GM18909 (cell line): ENCODE data around the gene RABEPK.
"Not testable (repeated sequence)": the region's sequence is repeated elsewhere in the genome, so short reads cannot be mapped to it uniquely, and the experiment has no call there.

Experiments used
- ATAC-seq: cut with Tn5 transposase; IDR thresholded peaks from one replicate; pipeline ENCODE4 v1.9.1; 2021; ENCODE audit warnings: mild to moderate bottlenecking; ENCODE audit not compliant: unreplicated experiment, poor library complexity

RABEPK gene

DNA sequence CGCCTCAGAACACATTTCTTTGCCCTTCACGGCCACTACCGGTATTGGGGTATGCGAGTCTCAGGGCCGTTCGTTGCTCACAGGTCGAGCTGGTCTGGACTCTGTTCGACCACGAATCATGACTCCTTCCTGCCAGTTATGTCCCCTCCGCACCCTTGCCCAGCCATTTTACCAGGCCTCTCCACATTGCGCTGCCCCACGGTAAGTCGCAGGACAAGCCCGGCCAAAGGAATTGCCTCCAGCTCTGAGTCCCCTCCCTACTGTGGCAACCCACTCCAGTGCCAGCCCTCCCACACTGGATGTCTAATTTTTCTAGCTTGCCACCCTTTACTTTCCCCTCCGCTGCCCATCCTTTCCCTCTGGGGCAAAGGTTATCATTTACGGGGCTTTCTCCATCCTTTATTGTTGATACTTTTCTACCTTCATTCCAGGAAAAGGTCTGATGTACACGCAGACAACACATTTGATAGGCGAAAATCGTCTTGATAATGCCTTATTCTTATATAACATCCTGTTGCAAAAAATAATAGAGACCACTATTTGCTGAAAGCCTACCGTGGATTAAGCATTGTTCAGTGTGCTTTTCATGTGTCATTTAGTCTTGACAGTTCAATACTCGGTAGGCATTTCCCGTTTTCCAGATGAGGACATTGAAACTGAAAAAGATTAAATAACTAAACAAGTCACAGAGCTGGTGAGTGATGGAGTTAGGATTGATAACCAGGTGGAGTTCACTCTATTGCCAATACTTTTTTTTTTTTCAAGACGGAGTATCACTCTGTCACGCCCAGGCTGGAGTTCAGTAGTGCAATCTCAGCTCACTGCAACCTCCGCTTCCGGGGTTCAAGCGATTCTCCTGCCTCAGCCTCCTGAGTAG lies 41.8 kb downstream of the RABEPK start:
- ATAC-seq = peak; percentile 21

DNA sequence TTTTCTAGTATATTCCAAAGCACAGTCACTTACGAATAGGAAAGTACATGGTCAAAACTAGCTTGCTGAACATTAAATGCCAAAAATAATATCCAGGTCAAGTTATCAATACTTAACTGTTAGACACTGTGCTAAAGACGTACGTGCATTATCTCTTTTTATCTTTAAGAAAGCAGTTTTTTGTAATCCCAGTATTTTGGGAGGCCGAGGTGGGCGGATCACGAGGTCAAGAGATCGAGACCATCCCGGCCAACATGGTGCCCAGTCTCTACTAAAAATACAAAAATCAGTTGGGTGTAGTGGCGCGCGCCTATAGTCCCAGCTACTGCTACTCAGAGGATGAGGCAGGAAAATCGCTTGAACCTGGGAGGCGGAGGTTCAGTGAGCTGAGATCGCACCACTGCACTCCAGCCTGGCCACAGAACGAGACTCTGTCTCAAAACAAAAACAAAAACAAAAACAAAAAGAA lies 43.5 kb downstream of the RABEPK start:
- no peak for ATAC-seq

DNA sequence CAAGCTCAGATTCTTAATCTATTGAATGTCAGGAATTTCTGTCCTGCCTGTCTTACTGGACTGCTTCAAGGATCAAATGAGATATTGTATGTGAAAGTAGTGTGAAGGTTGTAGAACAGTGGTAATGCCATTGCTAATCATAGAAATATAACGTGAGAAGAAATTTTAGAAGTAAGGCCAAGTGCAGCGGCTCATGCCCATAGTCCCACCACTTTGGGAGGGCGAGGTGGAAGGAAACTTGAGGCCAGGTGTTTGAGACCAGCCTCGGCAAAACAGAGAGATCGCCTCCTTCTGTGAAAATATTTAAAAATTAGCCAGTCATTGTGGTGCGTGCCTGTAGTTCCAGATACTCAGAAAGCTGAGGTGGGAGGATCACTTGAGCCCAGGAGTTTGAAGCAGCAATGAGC lies 45.9 kb downstream of the RABEPK start:
- no peak for ATAC-seq

DNA sequence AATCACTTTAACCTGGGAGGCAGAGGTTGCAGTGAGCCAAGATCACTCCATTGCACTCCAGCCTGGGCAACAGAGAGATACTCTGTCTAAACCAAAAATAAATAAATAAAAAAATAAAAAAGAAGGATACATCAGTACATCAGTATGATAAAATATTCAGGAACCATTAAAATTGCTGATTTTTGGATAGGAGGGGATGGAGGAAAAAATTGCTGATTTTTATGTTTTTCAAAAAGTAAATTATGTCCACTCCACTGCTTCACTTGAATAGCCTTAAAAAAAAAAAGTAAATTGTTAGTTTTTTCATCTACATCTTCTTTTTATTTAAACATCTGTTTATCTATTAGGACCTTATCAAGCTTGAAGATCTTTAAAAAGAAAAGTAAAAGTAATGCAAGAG lies 53.9 kb downstream of the RABEPK start:
- ATAC-seq = no peak

DNA sequence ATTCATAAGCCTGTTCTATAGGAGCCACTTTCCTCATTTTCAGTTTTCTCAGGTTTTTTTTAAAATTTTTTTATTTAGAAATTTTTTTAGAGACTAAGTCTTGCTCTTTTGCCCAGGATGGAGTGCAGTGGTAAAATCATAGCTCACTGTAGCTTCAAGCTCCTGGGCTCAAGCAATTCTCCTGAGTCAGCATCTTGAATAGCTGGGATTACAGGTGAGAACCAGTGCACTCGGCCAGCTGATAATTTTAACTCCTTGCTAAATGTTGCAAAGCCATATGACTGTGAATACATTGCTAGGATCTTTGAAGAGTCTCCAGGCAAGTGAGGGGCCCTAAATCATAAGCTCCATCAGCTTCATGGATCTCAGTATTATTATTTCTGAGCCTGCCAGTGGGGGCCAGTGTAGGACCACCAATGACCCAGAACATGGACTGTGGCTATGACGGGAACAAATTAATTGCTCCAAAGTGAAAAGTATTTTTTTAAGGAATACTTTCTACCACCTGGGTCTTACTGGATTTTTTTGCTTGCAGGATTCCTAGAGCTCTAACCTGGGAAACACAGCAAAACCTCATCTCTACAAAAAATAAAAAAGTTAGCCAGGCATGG lies 55.5 kb downstream of the RABEPK start:
- ATAC-seq = no peak

DNA sequence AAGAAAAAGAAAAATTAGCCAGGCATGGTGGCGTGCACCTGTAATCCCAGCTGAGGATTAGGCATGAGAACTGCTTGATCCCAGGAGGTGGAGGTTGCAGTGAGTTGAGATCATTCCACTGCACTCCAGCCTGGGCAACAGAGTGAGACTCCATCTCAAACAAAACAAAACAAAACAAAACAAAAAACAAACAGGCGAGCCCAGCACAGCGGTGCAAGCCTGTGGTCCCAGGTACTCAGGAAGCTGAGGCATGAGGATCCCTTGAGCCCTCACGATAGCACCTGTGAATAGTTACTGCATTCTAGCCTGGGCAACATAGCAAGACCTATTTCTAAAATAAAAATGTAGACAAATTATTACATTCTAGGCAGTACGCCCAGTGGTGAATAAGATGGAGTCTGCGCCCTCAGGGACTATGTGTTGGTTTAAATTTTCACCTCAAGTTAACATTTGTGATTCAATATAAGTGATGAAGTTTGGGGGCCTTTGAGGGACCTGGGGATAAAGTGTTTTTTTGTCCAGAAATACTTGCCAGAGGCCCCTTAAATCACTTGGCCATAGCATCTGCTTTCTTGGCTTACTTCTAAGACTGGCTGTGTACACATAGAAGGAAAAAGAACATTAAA lies 57.9 kb downstream of the RABEPK start:
- no peak for ATAC-seq

DNA sequence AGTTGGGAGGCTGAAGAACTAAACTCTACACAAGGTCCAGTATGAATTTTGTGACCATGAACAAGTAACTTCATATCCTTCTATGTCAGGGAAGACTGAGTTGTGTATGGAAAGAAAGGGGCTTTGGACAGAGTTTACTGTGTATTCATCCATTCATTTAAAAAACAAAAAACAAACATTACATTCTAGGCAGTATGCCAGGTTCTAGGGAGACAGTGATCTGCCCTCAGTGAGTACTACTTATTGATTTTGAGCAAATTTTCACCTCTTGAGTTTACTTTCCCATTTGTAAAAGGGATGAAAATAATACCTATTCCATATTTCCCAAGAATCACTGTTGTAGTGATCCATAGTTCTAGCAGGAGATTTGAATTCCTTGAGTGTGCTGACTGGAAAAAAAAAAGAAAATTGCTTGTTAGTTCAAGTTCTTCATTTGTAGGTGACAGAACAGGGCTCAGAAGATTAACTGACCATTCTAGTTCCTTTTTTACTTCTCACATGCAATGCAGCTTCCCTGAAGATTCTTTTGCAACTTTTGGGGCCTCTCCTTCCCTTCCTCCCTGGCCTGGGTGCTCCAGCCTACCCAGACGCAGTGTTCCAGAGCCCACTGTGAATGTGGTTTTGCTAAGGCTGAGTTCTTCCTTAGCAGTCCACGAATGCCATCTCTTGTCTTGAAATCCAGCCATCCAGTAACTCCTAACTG lies 58.6 kb downstream of the RABEPK start:
- no peak for ATAC-seq

DNA sequence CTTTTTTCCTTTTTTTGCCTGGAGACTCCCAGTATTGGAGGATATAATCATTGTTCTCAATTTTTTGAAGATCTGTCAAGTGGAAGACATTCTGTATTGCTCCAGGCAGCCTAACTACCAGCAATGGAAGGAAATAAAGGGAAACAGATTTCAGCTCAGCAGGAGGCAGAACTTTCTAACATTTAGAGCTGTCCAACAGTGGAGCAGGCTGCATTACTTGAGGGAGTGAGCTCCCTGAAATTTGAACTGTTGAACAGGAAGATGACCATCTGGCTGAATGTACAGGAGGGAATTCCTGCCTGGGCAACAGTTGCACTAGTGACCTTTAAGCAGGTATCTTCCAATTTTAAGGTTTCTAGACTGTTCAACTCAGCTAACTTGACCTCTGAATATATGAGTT lies 60.2 kb downstream of the RABEPK start:
- ATAC-seq = no peak

DNA sequence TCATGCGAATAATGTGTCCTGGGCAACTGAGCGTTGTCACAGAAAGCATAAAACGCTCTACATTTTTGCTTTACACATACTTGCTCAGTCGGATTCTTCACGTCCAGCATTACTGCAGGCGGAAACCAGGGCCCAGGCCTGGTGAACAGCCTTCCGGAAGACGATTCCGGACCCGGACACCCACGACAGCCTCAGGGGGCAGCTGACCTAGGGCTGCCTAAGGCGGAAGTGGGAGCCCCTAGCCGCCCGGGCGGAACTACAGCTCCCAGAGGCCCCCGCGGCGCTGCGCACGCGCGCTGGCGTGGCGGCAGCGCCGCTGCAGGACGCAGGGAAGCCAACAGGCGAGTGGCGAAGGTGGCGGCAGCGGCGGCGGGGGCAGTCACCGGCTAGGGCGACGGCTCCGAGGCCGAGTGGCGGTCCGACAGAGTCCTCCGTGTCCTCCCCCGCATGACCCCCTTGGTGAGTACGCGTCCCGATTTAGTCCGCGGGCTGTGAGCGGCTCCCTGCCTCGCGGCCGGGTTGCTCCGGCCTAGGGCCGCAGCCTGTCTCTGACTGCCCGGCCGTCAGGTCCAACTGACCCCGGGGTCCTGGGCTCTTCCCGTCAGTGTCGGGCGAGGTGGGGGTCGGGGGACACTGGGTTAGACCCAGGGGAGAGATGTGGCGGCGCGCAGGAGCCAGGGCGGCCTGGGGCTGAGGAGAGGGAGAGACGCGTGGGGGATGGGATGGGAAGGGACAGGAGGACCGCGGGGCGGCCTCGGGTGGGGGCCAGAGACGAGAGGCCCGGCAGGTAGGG lies 61.4 kb downstream of the RABEPK start, which contains the start of gene GAPVD1:
TSS of gene GAPVD1 (plus strand) at position 326 of the 793 bp plus-strand sequence. CDS start 37,096 bp downstream, outside the sequence.
- ATAC-seq = peak; percentile 93

DNA sequence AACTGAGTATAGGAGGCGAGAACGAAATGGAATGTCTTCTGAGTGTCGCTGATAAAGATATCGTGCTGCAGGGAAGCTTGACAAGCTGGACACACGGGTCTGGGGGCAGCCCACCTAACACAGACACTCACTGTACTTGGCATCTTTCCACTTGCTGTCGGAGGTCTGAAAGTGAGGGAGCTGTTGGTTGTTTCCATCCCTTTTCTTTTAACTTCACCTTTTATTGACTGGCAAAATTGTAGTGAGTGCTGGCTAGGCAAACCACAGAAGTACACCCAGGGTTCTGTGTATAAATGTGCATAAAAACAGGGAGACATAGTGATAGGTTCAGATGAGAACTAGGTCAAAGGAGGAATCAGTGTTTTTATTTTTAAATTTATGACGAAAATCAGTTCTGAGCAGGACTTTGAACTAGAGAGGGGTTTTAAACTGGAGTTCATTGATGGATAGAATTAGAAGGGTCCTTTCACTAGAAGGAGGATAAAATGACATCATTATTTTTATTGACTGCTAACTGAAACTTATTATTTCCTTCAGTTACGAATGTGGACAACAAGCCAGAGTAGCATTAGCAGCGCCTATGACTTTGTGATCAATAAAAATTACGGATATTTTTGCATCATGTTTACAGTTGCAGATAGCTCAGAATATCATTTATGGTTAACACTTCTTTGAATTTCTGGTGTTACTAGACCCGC lies 62.1 kb downstream of the RABEPK start:
- peak; percentile 9 for ATAC-seq

DNA sequence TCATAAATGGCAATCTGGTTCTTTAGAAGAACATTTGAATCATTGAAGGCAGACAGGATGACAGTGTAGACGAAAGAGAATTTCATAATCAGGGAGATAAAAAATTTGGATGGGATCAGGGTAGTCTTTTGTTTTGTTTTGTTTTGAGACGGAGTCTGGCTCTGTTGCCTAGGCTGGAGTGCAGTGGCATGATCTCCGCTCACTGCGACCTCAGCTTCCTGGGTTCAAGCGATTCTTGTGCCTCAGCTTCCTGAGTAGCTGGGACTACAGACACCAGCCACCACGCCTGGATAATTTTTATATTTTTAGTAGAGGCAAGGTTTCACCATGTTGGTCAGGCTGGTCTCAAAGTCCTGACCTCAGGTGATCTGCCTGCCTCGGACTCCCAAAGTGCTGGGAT lies 63.7 kb downstream of the RABEPK start:
- ATAC-seq = not testable (repeated sequence)

DNA sequence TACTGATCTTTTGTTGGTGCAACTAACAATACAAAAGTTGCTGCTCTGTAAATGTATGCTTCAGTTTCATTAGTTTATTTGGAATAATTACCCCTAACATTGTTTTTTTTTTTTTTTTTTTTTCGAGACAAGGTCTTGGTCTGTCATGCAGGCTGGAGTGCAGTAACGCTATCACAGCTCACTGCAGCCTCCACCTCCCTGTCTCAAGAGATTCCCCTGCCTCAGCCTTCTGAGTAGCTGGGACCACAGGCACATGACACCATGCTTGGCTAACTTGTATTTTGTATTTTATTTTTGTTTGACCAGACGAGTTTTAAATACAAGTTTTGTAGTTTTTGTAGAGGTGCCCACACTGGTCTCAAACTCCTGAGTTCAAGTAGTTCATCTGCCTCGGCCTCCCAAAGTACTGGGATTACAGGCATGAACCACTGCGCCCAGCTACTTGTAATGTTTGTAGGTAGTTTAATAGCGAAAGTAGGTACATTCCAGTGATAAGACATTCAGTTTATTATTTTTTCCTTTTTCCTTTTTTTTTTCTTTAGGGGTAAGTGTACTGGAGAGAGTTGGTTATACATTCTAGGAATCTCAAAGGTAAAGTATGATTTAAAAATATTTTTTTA lies 68.2 kb downstream of the RABEPK start:
- ATAC-seq = no peak

DNA sequence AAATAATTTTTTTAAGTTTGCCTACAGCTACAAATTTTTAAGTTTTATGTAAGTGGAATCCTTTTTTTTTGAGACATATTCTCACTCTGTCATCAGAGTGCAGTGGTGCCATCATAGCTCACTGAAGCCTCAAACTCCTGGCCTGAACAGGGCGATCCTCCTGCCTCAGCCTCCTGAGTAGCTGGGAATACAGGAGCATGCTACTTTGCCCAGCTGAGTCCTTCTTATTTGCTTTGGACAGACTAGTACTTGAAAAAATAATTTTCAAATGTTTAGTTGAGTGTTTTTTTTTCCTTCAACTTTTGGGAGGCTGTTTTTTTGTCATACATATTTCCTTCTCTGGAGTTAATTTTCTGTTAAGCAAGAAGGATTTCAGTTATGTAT lies 68.7 kb downstream of the RABEPK start:
- no peak for ATAC-seq

DNA sequence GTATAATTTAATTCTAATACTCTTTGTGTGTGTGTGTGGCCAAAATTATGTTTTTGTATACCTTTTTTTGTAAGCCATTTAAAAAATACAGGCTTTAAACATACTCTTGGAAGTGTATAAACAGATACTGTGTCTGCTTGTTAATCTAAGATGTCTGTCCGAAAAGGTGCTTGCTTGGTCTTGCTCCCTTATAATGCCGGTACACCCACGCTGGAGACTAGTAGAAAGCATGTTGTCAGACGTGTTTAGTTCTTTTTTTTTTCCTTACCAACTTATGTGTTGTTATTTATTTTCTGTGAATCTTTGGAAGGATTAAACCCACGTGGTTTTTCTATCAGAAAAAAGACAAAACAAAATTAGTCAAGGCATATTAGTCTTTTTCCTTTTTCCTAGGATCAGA lies 70.7 kb downstream of the RABEPK start:
- no peak for ATAC-seq

DNA sequence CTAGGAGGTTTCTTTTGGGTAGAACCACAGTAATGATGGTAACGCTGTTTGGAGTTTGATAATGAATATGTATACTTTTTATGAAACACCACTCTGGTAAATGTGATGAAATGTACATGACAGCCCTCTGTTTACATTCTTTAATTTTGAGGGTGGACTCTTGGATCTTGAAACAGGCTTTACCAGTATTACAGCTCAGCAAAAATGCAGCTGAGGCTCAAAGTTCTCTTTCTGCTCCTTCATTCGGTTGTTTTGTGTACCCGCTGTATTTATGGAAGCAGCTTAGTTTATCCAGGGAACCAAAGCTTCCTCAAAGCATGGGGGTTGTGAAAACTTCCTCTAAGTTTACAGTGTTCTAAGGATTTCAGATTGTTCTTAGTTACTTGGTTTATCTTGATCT lies 72.4 kb downstream of the RABEPK start:
- ATAC-seq = no peak

DNA sequence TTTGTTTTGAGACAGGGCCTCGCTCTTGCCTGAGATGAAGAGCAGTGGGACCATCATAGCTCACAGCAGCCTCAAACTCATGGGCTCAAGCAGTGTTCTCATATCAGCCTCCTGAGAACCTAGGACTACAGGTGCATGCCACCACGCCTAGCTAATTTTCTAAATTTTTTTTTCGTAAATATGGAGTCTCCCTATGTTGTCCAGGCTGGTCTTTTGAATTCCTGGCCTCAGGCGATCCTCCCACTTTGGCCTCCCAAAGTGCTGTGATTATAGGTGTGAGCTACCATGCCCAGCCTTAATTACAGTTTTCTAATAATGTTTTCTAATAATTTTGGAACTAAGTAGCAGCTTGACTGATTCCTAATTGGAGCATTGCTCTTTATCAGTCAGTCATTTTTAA lies 76.4 kb downstream of the RABEPK start:
- no peak for ATAC-seq

DNA sequence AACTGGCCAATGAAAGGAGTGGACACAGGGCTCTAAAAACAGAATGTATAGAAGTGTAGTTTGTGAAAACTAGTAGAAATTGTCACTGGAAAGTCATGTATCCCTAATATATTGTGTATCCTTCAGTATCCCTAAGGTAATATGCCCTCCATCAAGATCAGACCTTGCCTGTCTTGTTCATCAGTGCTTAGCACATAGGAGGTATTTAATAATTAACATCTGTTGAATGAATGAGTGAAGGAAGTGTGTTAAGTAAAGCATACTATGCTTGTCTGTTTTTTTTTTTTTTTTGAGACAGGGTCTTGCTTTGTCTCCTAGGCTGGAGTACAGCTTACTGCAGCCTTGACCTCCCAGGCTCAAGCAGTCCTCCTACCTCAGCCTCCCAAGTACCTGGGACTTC lies 77.1 kb downstream of the RABEPK start:
- ATAC-seq = no peak

DNA sequence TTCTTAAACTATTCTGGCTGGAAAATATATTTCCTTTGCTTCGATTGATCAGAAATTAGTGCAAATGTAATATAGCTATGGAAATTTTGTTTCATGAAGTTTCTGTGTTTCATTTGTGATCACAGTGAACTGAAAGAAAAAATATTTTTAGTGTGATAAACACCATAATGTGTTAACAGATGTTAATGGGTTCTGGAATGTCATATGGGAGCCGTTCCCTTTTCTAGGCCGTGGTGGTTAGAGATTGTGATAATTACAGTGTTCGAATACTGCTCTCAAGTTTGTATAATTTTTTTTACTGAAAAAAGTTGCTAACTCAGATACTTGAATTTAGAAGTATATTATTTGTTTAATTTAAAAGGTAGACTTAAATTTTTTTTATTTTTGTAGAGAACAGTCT lies 80.6 kb downstream of the RABEPK start:
- no peak for ATAC-seq
